GM12873 (cell line): ENCODE measurements around the gene MRPL43.

ENCODE experiments used
- CTCF ChIP-seq: IDR thresholded peaks from 2 replicates; pipeline ENCODE4 v1.5.1; 2012; ENCODE audit warnings: low read depth, mild to moderate bottlenecking, moderate library complexity, low read length, control low read depth; ENCODE audit not compliant: insufficient read depth; ENCODE audit errors: missing control alignments

MRPL43 gene

GRCh38 chr10:100970076-100970913 lies 17.0 kb downstream of the MRPL43 start:
- TF ChIP-seq CTCF = no peak

GRCh38 chr10:100969187-100970075 lies 17.9 kb downstream of the MRPL43 start, which contains the start of gene SEMA4G:
Gene SEMA4G, plus strand, starts transcription at chr10:100969504. Its CDS starts 3,409 bp downstream, at chr10:100972913.
- peak; percentile 82 for TF ChIP-seq CTCF

- no peak for TF ChIP-seq CTCF
Observed at GRCh38 chr10:100968863-100969186, 18.5 kb downstream of the MRPL43 start.

- TF ChIP-seq CTCF = no peak
Observed at GRCh38 chr10:100968062-100968736, 19.1 kb downstream of the MRPL43 start.

- no peak for TF ChIP-seq CTCF
Observed at GRCh38 chr10:100967332-100967731, 20.0 kb downstream of the MRPL43 start.

- TF ChIP-seq CTCF = no peak
Observed at GRCh38 chr10:100966887-100967286, 20.4 kb downstream of the MRPL43 start.

GRCh38 chr10:100965820-100966219 lies 21.5 kb downstream of the MRPL43 start:
- TF ChIP-seq CTCF = no peak
